K562 (cell line): ENCODE measurements around the gene MMP21. TPM values are rescaled to one million over a fixed set of nuclear protein-coding genes. Genes with fewer than 3 reads are reported as not detected.

Experiments
- ATAC-seq: fragments of 200-7000 bp; cut with Tn5 transposase; 3 replicates; pipeline ENCODE4 v1.9.1; 2020; ENCODE audit warnings: moderate library complexity
- BruUV-seq: library from RNA; stranded (reverse); fragments of 400-500 nt; replicated peaks from 2 replicates; lab custom pipeline; 2021; lab: Mats Ljungman, UMichigan
- CTCF ChIA-PET: fragments of 300-600 bp; formaldehyde crosslinking; extraction: SDS; loops from one replicate; lab custom pipeline; 2021; ENCODE audit warnings: low intra/inter-chr PET ratio; lab: Yijun Ruan, JAX
- POLR2A ChIA-PET: fragments of 300-600, 350-650 bp; sonication (Branson Sonifier 250); formaldehyde crosslinking; extraction: SDS; loops from one replicate; lab custom pipeline; 2021; ENCODE audit warnings: antibody characterized with exemption, inconsistent platforms; lab: Yijun Ruan, JAX
- DNase-seq, 4 experiments: peaks; one replicate each; pipeline versions ENCODE4 v3.0.0 to v3.0.0-alpha.2; 2011 to 2018; ENCODE audit warnings: low spot score in 3 of 4, mixed read lengths in 3 of 4; ENCODE audit errors: extremely low read depth in 1 of 4
- FAIRE-seq: peaks from 2 replicates; lab custom pipeline; 2011; peaks lifted over from hg19 to GRCh38; lab: Jason Lieb, UNC
- H2AFZ ChIP-seq: 2 replicates; pipeline ENCODE4 v1.6.0; 2011; ENCODE audit warnings: low read depth, low read length, control low read depth, inconsistent platforms
- H3K27ac ChIP-seq: fragments of 200-600 bp; 3 replicates; pipeline ENCODE4 v1.8.0; 2011; ENCODE audit warnings: low read depth, mild to moderate bottlenecking, control low read depth, inconsistent platforms, low read length, moderate library complexity, mixed read lengths; ENCODE audit errors: extremely low read depth
- H3K27me3 ChIP-seq, 2 experiments: fragments of 300-600 bp in 1 of 2; 2 replicates in 1 of 2; 3 replicates in 1 of 2; pipeline versions ENCODE4 v1.6.0 to v1.8.0; 2011; ENCODE audit warnings: inconsistent platforms in 2 of 2, low read length in 2 of 2, mild to moderate bottlenecking in 1 of 2, mixed read lengths in 1 of 2, moderate library complexity in 1 of 2; ENCODE audit not compliant: control insufficient read depth in 2 of 2, insufficient read depth in 2 of 2
- H3K36me3 ChIP-seq: fragments of 300-600 bp; 3 replicates; pipeline ENCODE4 v1.8.0; 2011; ENCODE audit warnings: mild to moderate bottlenecking, low read length, inconsistent platforms; ENCODE audit not compliant: control insufficient read depth, insufficient read depth
- H3K4me1 ChIP-seq, 2 experiments: fragments of 200-600 bp in 1 of 2; replicated peaks in 1 of 2; 2 replicates in 1 of 2; 3 replicates in 1 of 2; pipeline versions ENCODE4 v1.5.1 to v1.8.0; 2011; ENCODE audit warnings: inconsistent platforms in 2 of 2, low read length in 2 of 2, mild to moderate bottlenecking in 1 of 2, mixed read lengths in 1 of 2, moderate library complexity in 1 of 2; ENCODE audit not compliant: control insufficient read depth in 2 of 2, insufficient read depth in 2 of 2
- H3K4me2 ChIP-seq: 2 replicates; pipeline ENCODE4 v1.6.1; 2011; ENCODE audit warnings: low read length, control low read depth, inconsistent platforms, mixed read lengths; ENCODE audit not compliant: insufficient read depth
- H3K4me3 ChIP-seq: fragments of 200-600 bp; sonication (generic), shearing (Covaris generic); 2 replicates; pipeline ENCODE4 v1.5.1; 2016; ENCODE audit warnings: control low read depth, inconsistent platforms
- H3K79me2 ChIP-seq: fragments of 200-600 bp; 3 replicates; pipeline ENCODE4 v1.8.0; 2011; ENCODE audit warnings: low read length, inconsistent platforms; ENCODE audit not compliant: control insufficient read depth, insufficient read depth
- H3K9ac ChIP-seq, 2 experiments: 2 replicates each; pipeline versions ENCODE4 v1.6.0 to v1.6.1; 2011; ENCODE audit warnings: low read depth in 2 of 2, low read length in 2 of 2, control low read depth in 1 of 2, inconsistent platforms in 1 of 2, mild to moderate bottlenecking in 1 of 2, mixed read lengths in 1 of 2; ENCODE audit not compliant: insufficient read depth in 1 of 2
- H3K9me1 ChIP-seq: one replicate; pipeline ENCODE4 v1.6.0; 2011; ENCODE audit warnings: inconsistent platforms, mild to moderate bottlenecking, low read length, moderate library complexity; ENCODE audit not compliant: control insufficient read depth, insufficient read depth
- H3K9me3 ChIP-seq: replicated peaks from 2 replicates; pipeline ENCODE4 v1.5.1; 2011; ENCODE audit warnings: low read depth, low read length, inconsistent platforms; ENCODE audit not compliant: control insufficient read depth, insufficient read depth
- H4K20me1 ChIP-seq: replicated peaks from 2 replicates; pipeline ENCODE4 v1.6.1; 2011; ENCODE audit warnings: low read length, inconsistent platforms, mixed read lengths; ENCODE audit not compliant: control insufficient read depth, insufficient read depth
- FOXP1 ChIP-seq: sonication (generic); formaldehyde crosslinking; IDR thresholded peaks from 2 replicates; pipeline ENCODE4 v1.8.0; 2022; ENCODE audit warnings: mild to moderate bottlenecking, missing genetic modification reagents
- GATAD2B ChIP-seq: fragments of 450-650 bp; IDR thresholded peaks from 2 replicates; pipeline ENCODE4 v1.6.1; 2017; ENCODE audit warnings: mild to moderate bottlenecking, borderline replicate concordance
- HDAC2 ChIP-seq: fragments of 450-650 bp; IDR thresholded peaks from 2 replicates; pipeline ENCODE4 v1.6.1; 2016; ENCODE audit warnings: mild to moderate bottlenecking
- MCM5 ChIP-seq: fragments of 450-650 bp; IDR thresholded peaks from 2 replicates; pipeline ENCODE4 v1.6.1; 2016; ENCODE audit warnings: low read depth
- MTA1 ChIP-seq: fragments of 450-650 bp; IDR thresholded peaks from 2 replicates; pipeline ENCODE4 v1.6.1; 2017; ENCODE audit warnings: borderline replicate concordance
- POLR2B ChIP-seq: fragments of 450-650 bp; IDR thresholded peaks from 2 replicates; pipeline ENCODE4 v1.6.1; 2018; ENCODE audit warnings: low read depth; ENCODE audit not compliant: partially characterized antibody
- POLR2G ChIP-seq: fragments of 200-400 bp; formaldehyde crosslinking; IDR thresholded peaks from 2 replicates; pipeline ENCODE4 v1.6.1; 2017; ENCODE audit warnings: low read depth, mild to moderate bottlenecking, antibody characterized with exemption, low read length, moderate library complexity
- RFX1 ChIP-seq: fragments of 450-650 bp; IDR thresholded peaks from 2 replicates; pipeline ENCODE4 v1.6.1; 2016; ENCODE audit warnings: mild to moderate bottlenecking, moderate library complexity
- XRCC4 ChIP-seq: IDR thresholded peaks from one replicate; pipeline ENCODE4 v1.6.1; 2011; ENCODE audit not compliant: insufficient read depth, insufficient read length; ENCODE audit errors: extremely low read depth
- ZBED1 ChIP-seq: IDR thresholded peaks from 2 replicates; pipeline ENCODE4 v1.6.1; 2014
- ZNF696 ChIP-seq: fragments of 250-450 bp; sonication (Bioruptor Pico); conservative IDR thresholded peaks from 2 replicates; pipeline ENCODE4 v1.4.0; 2020; ENCODE audit warnings: mild to moderate bottlenecking, moderate library complexity
- WGBS: fragments of 100-300 bp; shearing (Covaris generic); methylation state at CpG from one replicate; pipeline ENCODE4 v1.1.6; 2016; ENCODE audit warnings: low coverage, mixed read lengths; ENCODE audit not compliant: insufficient coverage; ENCODE audit errors: missing lambda C conversion rate; 5-methylcytosine and 5-hydroxymethylcytosine counted together
- in situ Hi-C: fragments of 300-500 bp; cut with MboI; formaldehyde crosslinking; loops from 4 replicates; pipeline ENCODE4 v1.15.0; 2018; ENCODE audit warnings: inconsistent platforms, mixed read lengths
- intact Hi-C: fragments of 100-400 bp; cut with micrococcal nuclease; formaldehyde crosslinking; loops from 2 replicates; pipeline ENCODE4 v1.14.2; 2022
- polyA plus RNA-seq, 8 experiments: library from polyadenylated mRNA; depleted of rRNA in 4 of 8; stranded (reverse) in 5 of 8; unstranded in 3 of 8; fragments of >200 nt; fragmentation: Nextera tagmentation in 2 of 8; fragmentation: Illumina TruSeq in 1 of 8; extraction: Ambion mirVana in 2 of 8; extraction: Trizol in 1 of 8; gene quantifications; 2 replicates each; pipeline versions ENCODE4 v1.2.1 to v1.2.3, GENCODE V29; 2011 to 2014; ENCODE audit warnings: inconsistent platforms in 1 of 8, missing spikeins in 1 of 8
- total RNA-seq, 7 experiments: library from RNA; depleted of rRNA in 6 of 7; stranded (reverse); fragments of >200 nt in 6 of 7; fragmentation: Illumina TruSeq in 2 of 7; extraction: Trizol in 2 of 7; gene quantifications; 2 replicates each; pipeline versions ENCODE4 v1.2.1 to v1.2.3, GENCODE V29; 2011 to 2021; ENCODE audit warnings: low replicate concordance in 1 of 7
- TF ChIP-seq, protein P1 (sequence below): fragments of 250-450 bp; sonication (Bioruptor Pico); IDR thresholded peaks from 2 replicates; pipeline ENCODE4 v1.8.0; 2022; ENCODE audit warnings: moderate library complexity, mild to moderate bottlenecking, inconsistent platforms
- TF ChIP-seq, protein P2 (sequence below): fragments of 250-450 bp; sonication (Bioruptor Pico); IDR thresholded peaks from 2 replicates; pipeline ENCODE4 v1.4.0; 2020; ENCODE audit warnings: mild to moderate bottlenecking, moderate library complexity
- TF ChIP-seq, protein P3 (sequence below): sonication (generic); formaldehyde crosslinking; IDR thresholded peaks from 2 replicates; pipeline ENCODE4 v1.8.1; 2023; ENCODE audit warnings: mild to moderate bottlenecking, missing genetic modification reagents
- TF ChIP-seq, protein P4 (sequence below): fragments of 250-450 bp; sonication (Bioruptor Pico); IDR thresholded peaks from 2 replicates; pipeline ENCODE4 v1.4.0; 2020; ENCODE audit warnings: mild to moderate bottlenecking

MMP21 gene
- total and polyA plus RNA-seq, 9 of the 15 experiments (the other 6 are each of a cell fraction or from before 2014, with no cell fraction given), result not detected

DNA sequence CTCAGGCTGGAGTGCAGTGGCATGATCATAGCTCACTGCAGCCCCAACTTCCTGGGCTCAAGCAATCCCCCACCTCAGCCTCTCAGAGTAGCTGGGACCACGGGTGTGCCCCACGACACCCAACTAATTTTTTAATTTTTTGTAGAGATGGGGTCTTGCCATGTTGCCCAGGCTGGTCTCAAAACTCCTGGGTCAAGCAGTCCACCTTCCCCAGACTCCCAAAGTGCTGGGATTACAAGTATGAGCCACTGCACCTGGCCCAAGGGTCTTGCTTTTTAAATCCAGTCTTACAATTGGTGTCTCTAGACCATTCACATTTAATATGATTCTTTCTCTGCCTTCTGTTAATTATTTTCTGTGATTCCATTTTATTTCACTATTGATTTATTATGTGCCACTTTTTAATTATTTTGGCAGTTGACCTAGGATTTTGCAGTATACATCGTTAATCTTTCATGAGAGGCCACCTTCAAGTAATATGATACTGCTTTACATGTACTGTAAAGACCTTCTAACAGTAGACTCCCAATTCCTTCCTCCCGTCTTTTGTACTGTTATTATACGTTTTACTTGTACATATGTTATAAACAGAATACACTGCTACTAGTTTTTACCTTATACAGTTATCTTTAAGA is 18.7 kb downstream of the MMP21 start (continued):
- TF ChIP-seq, protein P1, sequence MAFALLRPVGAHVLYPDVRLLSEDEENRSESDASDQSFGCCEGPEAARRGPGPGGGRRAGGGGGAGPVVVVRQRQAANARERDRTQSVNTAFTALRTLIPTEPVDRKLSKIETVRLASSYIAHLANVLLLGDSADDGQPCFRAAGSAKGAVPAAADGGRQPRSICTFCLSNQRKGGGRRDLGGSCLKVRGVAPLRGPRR (CRISPR knock-in tag), result no peak
- no peak for TF ChIP-seq XRCC4
- TF ChIP-seq RFX1, result no peak
- no peak for TF ChIP-seq ZBED1
- TF ChIP-seq GATAD2B, result no peak
- no peak for TF ChIP-seq FOXP1
- TF ChIP-seq ZNF696, result no peak
- no peak for TF ChIP-seq POLR2G
- TF ChIP-seq MTA1, result no peak
- TF ChIP-seq HDAC2, result no peak
- TF ChIP-seq, all 486 proteins: peak for 0

DNA sequence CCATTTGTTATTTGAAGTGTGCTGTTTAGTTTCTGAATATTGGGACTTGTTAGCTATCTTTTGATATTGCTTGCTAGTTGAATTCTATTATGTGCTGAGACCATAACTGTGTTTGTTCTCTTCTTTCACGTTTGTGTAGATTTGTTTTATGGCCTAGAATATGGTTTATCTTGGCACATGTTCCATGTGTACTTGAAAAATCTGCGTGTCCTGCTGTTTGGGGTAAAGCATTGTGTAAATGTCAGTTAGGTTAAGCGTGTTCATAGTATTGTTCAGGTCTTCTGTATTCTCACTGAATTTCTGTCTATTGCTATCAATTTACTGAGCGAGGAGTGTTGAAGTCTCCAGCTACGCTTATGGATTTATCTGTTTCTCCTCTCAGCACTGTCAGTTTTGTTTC is 19.4 kb downstream of the MMP21 start:
- no peaks in the 10 kb centered on the region for H3K9me1 ChIP-seq
- ATAC-seq (no peak), DNase-seq (no peak), FAIRE-seq (no peak)
- H3K36me3 ChIP-seq, result peaks cover 72% of the 10 kb centered on the region
- no peak overlapping the region for H3K9ac ChIP-seq
- 83% methylated on average over 5 of the region's 5 CpGs for WGBS
- BruUV-seq, result no TSS peak
- H2AFZ ChIP-seq, result no peak overlapping the region
- ChIA-PET CTCF (no interaction called here), POLR2A (interaction anchor here (0.6 to 0.9 kb wide), 2 partner anchors 33 to 138 kb away, joined by 3 read pairs; no protein-coding TSS in a partner anchor)
- no peak overlapping the region for H3K27ac ChIP-seq
- in situ Hi-C loops, result no loop called here
- intact Hi-C loops, result no loop called here
- no peak overlapping the region for H3K4me3 ChIP-seq
- H3K27me3 ChIP-seq, result no peaks in the 10 kb centered on the region
- no peaks in the 10 kb centered on the region for H4K20me1 ChIP-seq
- no peaks in the 10 kb centered on the region for H3K79me2 ChIP-seq
- no peaks in the 10 kb centered on the region for H3K9me3 ChIP-seq
- no peaks in the 10 kb centered on the region for H3K4me1 ChIP-seq
- H3K4me2 ChIP-seq, result no peak overlapping the region
- TF ChIP-seq POLR2B (no peak), MCM5 (no peak)
- TF ChIP-seq, protein P2, sequence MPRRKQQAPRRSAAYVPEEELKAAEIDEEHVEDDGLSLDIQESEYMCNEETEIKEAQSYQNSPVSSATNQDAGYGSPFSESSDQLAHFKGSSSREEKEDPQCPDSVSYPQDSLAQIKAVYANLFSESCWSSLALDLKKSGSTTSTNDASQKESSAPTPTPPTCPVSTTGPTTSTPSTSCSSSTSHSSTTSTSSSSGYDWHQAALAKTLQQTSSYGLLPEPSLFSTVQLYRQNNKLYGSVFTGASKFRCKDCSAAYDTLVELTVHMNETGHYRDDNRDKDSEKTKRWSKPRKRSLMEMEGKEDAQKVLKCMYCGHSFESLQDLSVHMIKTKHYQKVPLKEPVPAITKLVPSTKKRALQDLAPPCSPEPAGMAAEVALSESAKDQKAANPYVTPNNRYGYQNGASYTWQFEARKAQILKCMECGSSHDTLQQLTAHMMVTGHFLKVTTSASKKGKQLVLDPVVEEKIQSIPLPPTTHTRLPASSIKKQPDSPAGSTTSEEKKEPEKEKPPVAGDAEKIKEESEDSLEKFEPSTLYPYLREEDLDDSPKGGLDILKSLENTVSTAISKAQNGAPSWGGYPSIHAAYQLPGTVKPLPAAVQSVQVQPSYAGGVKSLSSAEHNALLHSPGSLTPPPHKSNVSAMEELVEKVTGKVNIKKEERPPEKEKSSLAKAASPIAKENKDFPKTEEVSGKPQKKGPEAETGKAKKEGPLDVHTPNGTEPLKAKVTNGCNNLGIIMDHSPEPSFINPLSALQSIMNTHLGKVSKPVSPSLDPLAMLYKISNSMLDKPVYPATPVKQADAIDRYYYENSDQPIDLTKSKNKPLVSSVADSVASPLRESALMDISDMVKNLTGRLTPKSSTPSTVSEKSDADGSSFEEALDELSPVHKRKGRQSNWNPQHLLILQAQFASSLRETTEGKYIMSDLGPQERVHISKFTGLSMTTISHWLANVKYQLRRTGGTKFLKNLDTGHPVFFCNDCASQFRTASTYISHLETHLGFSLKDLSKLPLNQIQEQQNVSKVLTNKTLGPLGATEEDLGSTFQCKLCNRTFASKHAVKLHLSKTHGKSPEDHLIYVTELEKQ, result no peak
- TF ChIP-seq, protein P3, sequence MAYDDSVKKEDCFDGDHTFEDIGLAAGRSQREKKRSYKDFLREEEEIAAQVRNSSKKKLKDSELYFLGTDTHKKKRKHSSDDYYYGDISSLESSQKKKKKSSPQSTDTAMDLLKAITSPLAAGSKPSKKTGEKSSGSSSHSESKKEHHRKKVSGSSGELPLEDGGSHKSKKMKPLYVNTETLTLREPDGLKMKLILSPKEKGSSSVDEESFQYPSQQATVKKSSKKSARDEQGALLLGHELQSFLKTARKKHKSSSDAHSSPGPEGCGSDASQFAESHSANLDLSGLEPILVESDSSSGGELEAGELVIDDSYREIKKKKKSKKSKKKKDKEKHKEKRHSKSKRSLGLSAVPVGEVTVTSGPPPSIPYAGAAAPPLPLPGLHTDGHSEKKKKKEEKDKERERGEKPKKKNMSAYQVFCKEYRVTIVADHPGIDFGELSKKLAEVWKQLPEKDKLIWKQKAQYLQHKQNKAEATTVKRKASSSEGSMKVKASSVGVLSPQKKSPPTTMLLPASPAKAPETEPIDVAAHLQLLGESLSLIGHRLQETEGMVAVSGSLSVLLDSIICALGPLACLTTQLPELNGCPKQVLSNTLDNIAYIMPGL (CRISPR knock-in tag), result no peak
- TF ChIP-seq, protein P4, sequence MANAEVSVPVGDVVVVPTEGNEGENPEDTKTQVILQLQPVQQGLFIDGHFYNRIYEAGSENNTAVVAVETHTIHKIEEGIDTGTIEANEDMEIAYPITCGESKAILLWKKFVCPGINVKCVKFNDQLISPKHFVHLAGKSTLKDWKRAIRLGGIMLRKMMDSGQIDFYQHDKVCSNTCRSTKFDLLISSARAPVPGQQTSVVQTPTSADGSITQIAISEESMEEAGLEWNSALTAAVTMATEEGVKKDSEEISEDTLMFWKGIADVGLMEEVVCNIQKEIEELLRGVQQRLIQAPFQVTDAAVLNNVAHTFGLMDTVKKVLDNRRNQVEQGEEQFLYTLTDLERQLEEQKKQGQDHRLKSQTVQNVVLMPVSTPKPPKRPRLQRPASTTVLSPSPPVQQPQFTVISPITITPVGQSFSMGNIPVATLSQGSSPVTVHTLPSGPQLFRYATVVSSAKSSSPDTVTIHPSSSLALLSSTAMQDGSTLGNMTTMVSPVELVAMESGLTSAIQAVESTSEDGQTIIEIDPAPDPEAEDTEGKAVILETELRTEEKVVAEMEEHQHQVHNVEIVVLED (CRISPR knock-in tag), result no peak
